Measurements from ENCODE around the gene MUSK.
"Not testable (repeated sequence)": the region's sequence is repeated elsewhere in the genome, so short reads cannot be mapped to it uniquely, and the experiment has no call there.

MUSK gene

DNA sequence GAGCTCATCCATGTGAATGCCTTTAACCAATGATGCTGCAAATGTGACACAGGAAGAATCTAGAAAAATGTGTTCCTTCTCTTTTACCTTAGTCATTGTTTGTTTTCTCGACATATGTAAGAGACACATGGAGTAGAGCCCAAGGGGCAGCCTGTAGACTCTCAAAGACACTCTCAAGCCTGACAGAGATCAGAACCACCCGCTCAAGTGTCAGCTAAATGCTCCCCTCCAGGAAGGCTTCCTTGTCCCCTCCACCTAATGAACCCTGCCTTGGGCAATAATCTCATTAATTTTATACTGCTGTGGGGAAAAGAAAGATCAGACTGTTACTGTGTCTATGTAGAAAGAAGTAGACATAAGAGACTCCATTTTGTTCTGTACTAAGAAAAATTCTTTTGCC is 157.4 kb downstream of the MUSK start:
- no peaks in the 10 kb centered on the region for H3K36me3 Mint-ChIP-seq (ENCODE audit: low read depth)
- H3K27ac Mint-ChIP-seq: no peak overlapping the region
- TF ChIP-seq, protein P1, sequence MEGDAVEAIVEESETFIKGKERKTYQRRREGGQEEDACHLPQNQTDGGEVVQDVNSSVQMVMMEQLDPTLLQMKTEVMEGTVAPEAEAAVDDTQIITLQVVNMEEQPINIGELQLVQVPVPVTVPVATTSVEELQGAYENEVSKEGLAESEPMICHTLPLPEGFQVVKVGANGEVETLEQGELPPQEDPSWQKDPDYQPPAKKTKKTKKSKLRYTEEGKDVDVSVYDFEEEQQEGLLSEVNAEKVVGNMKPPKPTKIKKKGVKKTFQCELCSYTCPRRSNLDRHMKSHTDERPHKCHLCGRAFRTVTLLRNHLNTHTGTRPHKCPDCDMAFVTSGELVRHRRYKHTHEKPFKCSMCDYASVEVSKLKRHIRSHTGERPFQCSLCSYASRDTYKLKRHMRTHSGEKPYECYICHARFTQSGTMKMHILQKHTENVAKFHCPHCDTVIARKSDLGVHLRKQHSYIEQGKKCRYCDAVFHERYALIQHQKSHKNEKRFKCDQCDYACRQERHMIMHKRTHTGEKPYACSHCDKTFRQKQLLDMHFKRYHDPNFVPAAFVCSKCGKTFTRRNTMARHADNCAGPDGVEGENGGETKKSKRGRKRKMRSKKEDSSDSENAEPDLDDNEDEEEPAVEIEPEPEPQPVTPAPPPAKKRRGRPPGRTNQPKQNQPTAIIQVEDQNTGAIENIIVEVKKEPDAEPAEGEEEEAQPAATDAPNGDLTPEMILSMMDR (IDR thresholded peaks at IDR 0.05): no peak
- H3K4me3 Mint-ChIP-seq: no peak overlapping the region
- DNase-seq: no peak
- peaks cover 19% of the 10 kb centered on the region for H3K9me3 Mint-ChIP-seq
- H3K27me3 Mint-ChIP-seq (ENCODE audit: low read depth, poor library complexity): peaks cover 7% of the 10 kb centered on the region
- H3K4me1 Mint-ChIP-seq: no peaks in the 10 kb centered on the region

- not testable (repeated sequence) for H3K4me1 Mint-ChIP-seq; H3K36me3 Mint-ChIP-seq (ENCODE audit: low read depth); DNase-seq; H3K4me3 Mint-ChIP-seq; H3K27ac Mint-ChIP-seq
- peaks cover 12% of the 10 kb centered on the region for H3K27me3 Mint-ChIP-seq (ENCODE audit: low read depth, poor library complexity)
- H3K9me3 Mint-ChIP-seq: peaks cover 19% of the 10 kb centered on the region
Observed at GRCh38 chr9:110826400-110826799, 157.8 kb downstream of the MUSK start.

- Mint-ChIP-seq H3K27ac (no peak overlapping the region), H3K27me3 (ENCODE audit: low read depth, poor library complexity) (peaks cover 12% of the 10 kb centered on the region), H3K4me3 (no peak overlapping the region), H3K9me3 (peaks cover 16% of the 10 kb centered on the region), H3K36me3 (ENCODE audit: low read depth) (no peaks in the 10 kb centered on the region), H3K4me1 (no peaks in the 10 kb centered on the region)
- no peak for DNase-seq
- TF ChIP-seq, protein P1 (IDR thresholded peaks at IDR 0.05): no peak
Observed at GRCh38 chr9:110828264-110828663, 159.7 kb downstream of the MUSK start.

- TF ChIP-seq, protein P1 (IDR thresholded peaks at IDR 0.05): no peak
- Mint-ChIP-seq H3K27ac (no peak overlapping the region), H3K4me3 (no peak overlapping the region), H3K4me1 (no peaks in the 10 kb centered on the region), H3K36me3 (ENCODE audit: low read depth) (no peaks in the 10 kb centered on the region), H3K27me3 (ENCODE audit: low read depth, poor library complexity) (peaks cover 12% of the 10 kb centered on the region), H3K9me3 (peaks cover 7% of the 10 kb centered on the region)
- no peak for DNase-seq
Observed at GRCh38 chr9:110830495-110830894, 161.9 kb downstream of the MUSK start.

DNA sequence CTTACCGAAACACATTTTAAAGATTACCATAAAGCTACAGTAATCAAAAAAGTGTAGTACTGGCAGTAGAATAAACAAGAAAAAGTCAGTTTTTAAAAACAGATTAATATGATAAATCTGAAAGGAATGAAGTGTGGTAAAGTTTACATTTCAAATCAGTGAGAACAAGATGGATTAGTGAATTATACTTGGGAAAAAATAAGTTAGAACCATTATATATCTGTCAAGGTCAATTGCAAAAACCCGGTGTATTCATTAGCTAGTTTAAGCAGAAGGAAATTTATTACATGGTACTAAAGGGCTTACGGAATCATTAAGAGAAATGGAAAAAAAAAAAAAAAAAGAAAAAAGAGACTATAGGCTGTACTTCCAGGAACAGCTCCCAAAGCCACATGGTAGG is 164.3 kb downstream of the MUSK start:
- H3K4me3 Mint-ChIP-seq: no peak overlapping the region
- no peaks in the 10 kb centered on the region for H3K4me1 Mint-ChIP-seq
- H3K36me3 Mint-ChIP-seq (ENCODE audit: low read depth): no peaks in the 10 kb centered on the region
- TF ChIP-seq, protein P1 (IDR thresholded peaks at IDR 0.05): no peak
- peaks cover 15% of the 10 kb centered on the region for H3K27me3 Mint-ChIP-seq (ENCODE audit: low read depth, poor library complexity)
- DNase-seq: no peak
- H3K27ac Mint-ChIP-seq: no peak overlapping the region
- H3K9me3 Mint-ChIP-seq: no peaks in the 10 kb centered on the region

DNA sequence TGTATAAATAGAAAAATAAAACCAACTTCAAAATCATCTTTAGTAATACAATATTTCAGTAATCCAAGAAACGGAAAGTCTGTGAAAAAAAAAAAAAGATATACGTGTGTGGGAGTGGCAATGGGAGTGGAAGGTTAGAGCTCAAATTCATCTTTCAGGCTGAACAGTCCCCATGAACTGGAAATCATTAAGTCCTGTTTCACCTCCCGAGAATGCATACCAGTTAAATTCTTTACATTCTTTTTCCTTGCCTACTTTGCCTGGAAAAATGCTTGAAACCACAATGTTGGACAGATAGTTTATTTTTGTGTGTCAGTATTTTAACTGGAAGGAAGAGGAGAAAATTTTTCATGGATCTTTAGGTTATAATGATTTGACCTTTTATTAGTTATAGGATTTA is 166.8 kb downstream of the MUSK start:
- H3K4me1 Mint-ChIP-seq: no peaks in the 10 kb centered on the region
- H3K4me3 Mint-ChIP-seq: no peak overlapping the region
- TF ChIP-seq, protein P1 (IDR thresholded peaks at IDR 0.05): no peak
- peak overlapping the region; percentile 52 for H3K27ac Mint-ChIP-seq
- no peak for DNase-seq
- no peaks in the 10 kb centered on the region for H3K36me3 Mint-ChIP-seq (ENCODE audit: low read depth)
- H3K27me3 Mint-ChIP-seq (ENCODE audit: low read depth, poor library complexity): peaks cover 8% of the 10 kb centered on the region
- no peaks in the 10 kb centered on the region for H3K9me3 Mint-ChIP-seq

Data from nephron progenitor cell (in vitro differentiated cells).